Endodermal cell (in vitro differentiated cells): ENCODE data around the gene SYAP1. TPM values are rescaled to one million over a fixed set of nuclear protein-coding genes. Genes with fewer than 3 reads are reported as not detected.
A peak's percentile ranks its signal among the peaks of the same experiment; 100 is the strongest.

Source experiments
- DNase-seq: peaks from one replicate; pipeline ENCODE4 v3.0.0-alpha.2; 2017
- H3K27ac ChIP-seq: 2 replicates; pipeline ENCODE4 v1.5.1; 2013; ENCODE audit warnings: mild to moderate bottlenecking, low read depth, low read length, moderate library complexity
- H3K27me3 ChIP-seq: 2 replicates; pipeline ENCODE4 v1.6.1; 2013; ENCODE audit warnings: mild to moderate bottlenecking, low read length, moderate library complexity; ENCODE audit not compliant: insufficient read depth, control insufficient read depth, poor library complexity, severe bottlenecking
- H3K36me3 ChIP-seq: 2 replicates; pipeline ENCODE4 v1.7.0; 2013; ENCODE audit warnings: mild to moderate bottlenecking, low read length, moderate library complexity; ENCODE audit not compliant: control insufficient read depth, insufficient read depth
- H3K4me1 ChIP-seq: one replicate; pipeline ENCODE4 v1.7.0; 2013; ENCODE audit warnings: low read length; ENCODE audit not compliant: control insufficient read depth, insufficient read depth
- H3K4me3 ChIP-seq: 2 replicates; pipeline ENCODE4 v1.5.1; 2013; ENCODE audit warnings: mild to moderate bottlenecking, low read length, moderate library complexity
- H3K9ac ChIP-seq: 2 replicates; pipeline ENCODE4 v1.6.1; 2013; ENCODE audit warnings: mild to moderate bottlenecking, low read length, moderate library complexity; ENCODE audit not compliant: poor library complexity, severe bottlenecking; ENCODE audit errors: extremely low read depth
- H3K9me3 ChIP-seq: 2 replicates; pipeline ENCODE4 v1.6.1; 2013; ENCODE audit warnings: mild to moderate bottlenecking, low read length, moderate library complexity; ENCODE audit not compliant: control insufficient read depth
- H3K27ac Mint-ChIP-seq: 2 replicates; pipeline ENCODE4 v1.8.0; 2020; ENCODE audit warnings: mixed read lengths
- H3K27me3 Mint-ChIP-seq: 2 replicates; pipeline ENCODE4 v1.8.0; 2021; ENCODE audit warnings: mild to moderate bottlenecking, mixed read lengths; ENCODE audit not compliant: insufficient read depth
- H3K36me3 Mint-ChIP-seq: 2 replicates; pipeline ENCODE4 v1.8.0; 2020; ENCODE audit warnings: low read depth, mixed read lengths
- H3K4me1 Mint-ChIP-seq: 2 replicates; pipeline ENCODE4 v1.8.0; 2020; ENCODE audit warnings: mixed read lengths
- H3K4me3 Mint-ChIP-seq: 2 replicates; pipeline ENCODE4 v1.8.0; 2020; ENCODE audit warnings: mild to moderate bottlenecking, moderate library complexity, mixed read lengths
- H3K9me3 Mint-ChIP-seq: 2 replicates; pipeline ENCODE4 v1.8.0; 2020; ENCODE audit warnings: mild to moderate bottlenecking, mixed read lengths
- WGBS, 2 experiments: methylation state at CpG; one replicate each; pipeline versions ENCODE4 v1.1.5 to v1.1.7; 2013; ENCODE audit warnings: missing lambda C conversion rate in 2 of 2, mixed read lengths in 1 of 2; ENCODE audit not compliant: insufficient coverage in 1 of 2, insufficient read length in 1 of 2; 5-methylcytosine and 5-hydroxymethylcytosine counted together
- long read RNA-seq, 4 experiments: library from polyadenylated mRNA in 2 of 4; library from RNA in 1 of 4; library from capped mRNA in 1 of 4; stranded (forward) in 3 of 4; unstranded in 1 of 4; transcript quantifications; one replicate each; pipeline ENCODE4 v2.0.0, GENCODE V29; 2020 to 2021; ENCODE audit warnings: inconsistent platforms in 1 of 4
- polyA plus RNA-seq, 2 experiments: library from polyadenylated mRNA; stranded (reverse); fragments of 50-300 nt; gene quantifications; one replicate each; pipeline ENCODE4 v1.2.3, GENCODE V29; 2013
- total RNA-seq, 2 donors: library from RNA; stranded (reverse); fragmentation: NEBNext Ultra II Directional in 1 of 2; extraction: Animal tissue kit (Norgen Biotek cat#: 25700) in 1 of 2; gene quantifications; 2 replicates in 1 of 2; 3 replicates in 1 of 2; pipeline ENCODE4 v1.2.1, GENCODE V29; 2021
- TF ChIP-seq, protein P1 (sequence below): fragments of 200-600 bp; sonication (generic); conservative IDR thresholded peaks from 2 replicates; pipeline ENCODE4 v1.5.0; 2021; ENCODE audit warnings: antibody characterized with exemption, mild to moderate bottlenecking

The SYAP1 gene, protein sequence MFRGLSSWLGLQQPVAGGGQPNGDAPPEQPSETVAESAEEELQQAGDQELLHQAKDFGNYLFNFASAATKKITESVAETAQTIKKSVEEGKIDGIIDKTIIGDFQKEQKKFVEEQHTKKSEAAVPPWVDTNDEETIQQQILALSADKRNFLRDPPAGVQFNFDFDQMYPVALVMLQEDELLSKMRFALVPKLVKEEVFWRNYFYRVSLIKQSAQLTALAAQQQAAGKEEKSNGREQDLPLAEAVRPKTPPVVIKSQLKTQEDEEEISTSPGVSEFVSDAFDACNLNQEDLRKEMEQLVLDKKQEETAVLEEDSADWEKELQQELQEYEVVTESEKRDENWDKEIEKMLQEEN
- 10 to 100 TPM; 22.4 to 40.6 TPM for total RNA-seq
- 14.0 TPM for polyA plus RNA-seq (2013, experiment 1 of 2)
- polyA plus RNA-seq (2013, experiment 2 of 2): 14.5 TPM
- long read RNA-seq, experiment 1, full-length matches to known transcripts: 15 of 22 reads
- long read RNA-seq, experiment 1, partial matches to known transcripts: 4 of 22 reads
- long read RNA-seq, experiment 1, other reads (novel, unspliced or antisense): 3 of 22 reads
- long read RNA-seq, experiment 2, full-length matches to known transcripts: 82 of 89 reads
- long read RNA-seq, experiment 2, partial matches to known transcripts: 0 of 89 reads
- long read RNA-seq, experiment 2, other reads (novel, unspliced or antisense): 7 of 89 reads
- long read RNA-seq, experiment 3, full-length matches to known transcripts: 277 of 295 reads
- long read RNA-seq, experiment 3, partial matches to known transcripts: 4 of 295 reads
- long read RNA-seq, experiment 3, other reads (novel, unspliced or antisense): 14 of 295 reads
- long read RNA-seq, experiment 4, full-length matches to known transcripts: 145 of 152 reads
- long read RNA-seq, experiment 4, partial matches to known transcripts: 2 of 152 reads
- long read RNA-seq, experiment 4, other reads (novel, unspliced or antisense): 5 of 152 reads

DNA sequence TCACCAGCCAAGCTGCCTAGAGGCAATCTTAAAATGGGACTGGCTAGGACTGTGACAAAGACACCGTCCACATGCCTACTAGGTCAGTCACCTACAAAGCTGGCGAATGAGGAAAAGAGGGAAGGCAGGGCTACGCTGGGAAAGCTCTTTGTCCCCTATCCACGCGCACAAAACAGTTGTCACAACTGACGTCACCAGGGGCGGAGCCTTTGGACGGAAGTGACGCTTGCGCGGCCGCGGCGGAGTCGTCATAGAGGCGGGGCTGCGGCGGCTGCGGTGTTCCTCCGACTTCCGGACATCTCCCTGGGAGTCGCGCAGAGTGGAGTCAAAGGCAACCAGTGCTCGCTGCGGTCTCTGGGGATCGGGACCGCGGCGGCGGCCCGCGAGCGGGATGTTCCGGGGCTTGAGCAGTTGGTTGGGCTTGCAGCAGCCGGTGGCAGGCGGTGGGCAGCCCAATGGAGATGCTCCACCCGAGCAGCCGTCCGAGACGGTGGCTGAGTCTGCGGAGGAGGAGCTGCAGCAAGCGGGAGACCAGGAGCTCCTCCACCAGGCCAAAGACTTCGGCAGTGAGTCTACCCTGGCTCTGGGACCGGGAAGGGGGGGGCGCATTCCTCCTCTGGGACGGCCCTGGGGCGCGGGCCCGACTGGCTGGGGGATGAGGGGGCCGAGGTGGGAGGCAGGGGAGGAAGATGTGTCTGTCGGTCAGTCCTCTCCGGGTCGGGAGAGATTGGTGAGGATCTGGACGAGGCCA, at the start of gene SYAP1:
Gene SYAP1, plus strand, starts transcription at position 279 of the 751 bp plus-strand sequence. Its CDS starts 113 bp downstream, at position 392.
- peak; percentile 99 for DNase-seq
- no peaks in the 10 kb centered on the region for H3K9me3 Mint-ChIP-seq
- H3K27ac Mint-ChIP-seq: peak within 1 kb of the TSS; percentile 100
- H3K36me3 Mint-ChIP-seq: peaks cover 3% of the 10 kb centered on the region
- peaks cover 3% of the 10 kb centered on the region for H3K36me3 ChIP-seq
- H3K9ac ChIP-seq: peak within 1 kb of the TSS; percentile 91
- no peaks in the 10 kb centered on the region for H3K27me3 Mint-ChIP-seq
- H3K4me1 Mint-ChIP-seq: peaks cover 25% of the 10 kb centered on the region
- H3K9me3 ChIP-seq: no peaks in the 10 kb centered on the region
- no peaks in the 10 kb centered on the region for H3K4me1 ChIP-seq
- H3K4me3 Mint-ChIP-seq: peak within 1 kb of the TSS; percentile 94
- 0 to 2% methylated on average over 9 to 52 of the region's 54 CpGs for WGBS, 2 experiments
- peak within 1 kb of the TSS; percentile 87 for H3K4me3 ChIP-seq
- TF ChIP-seq, protein P1, sequence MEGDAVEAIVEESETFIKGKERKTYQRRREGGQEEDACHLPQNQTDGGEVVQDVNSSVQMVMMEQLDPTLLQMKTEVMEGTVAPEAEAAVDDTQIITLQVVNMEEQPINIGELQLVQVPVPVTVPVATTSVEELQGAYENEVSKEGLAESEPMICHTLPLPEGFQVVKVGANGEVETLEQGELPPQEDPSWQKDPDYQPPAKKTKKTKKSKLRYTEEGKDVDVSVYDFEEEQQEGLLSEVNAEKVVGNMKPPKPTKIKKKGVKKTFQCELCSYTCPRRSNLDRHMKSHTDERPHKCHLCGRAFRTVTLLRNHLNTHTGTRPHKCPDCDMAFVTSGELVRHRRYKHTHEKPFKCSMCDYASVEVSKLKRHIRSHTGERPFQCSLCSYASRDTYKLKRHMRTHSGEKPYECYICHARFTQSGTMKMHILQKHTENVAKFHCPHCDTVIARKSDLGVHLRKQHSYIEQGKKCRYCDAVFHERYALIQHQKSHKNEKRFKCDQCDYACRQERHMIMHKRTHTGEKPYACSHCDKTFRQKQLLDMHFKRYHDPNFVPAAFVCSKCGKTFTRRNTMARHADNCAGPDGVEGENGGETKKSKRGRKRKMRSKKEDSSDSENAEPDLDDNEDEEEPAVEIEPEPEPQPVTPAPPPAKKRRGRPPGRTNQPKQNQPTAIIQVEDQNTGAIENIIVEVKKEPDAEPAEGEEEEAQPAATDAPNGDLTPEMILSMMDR: no peak
- H3K27ac ChIP-seq: peak within 1 kb of the TSS; percentile 99
- H3K27me3 ChIP-seq: no peaks in the 10 kb centered on the region

DNA sequence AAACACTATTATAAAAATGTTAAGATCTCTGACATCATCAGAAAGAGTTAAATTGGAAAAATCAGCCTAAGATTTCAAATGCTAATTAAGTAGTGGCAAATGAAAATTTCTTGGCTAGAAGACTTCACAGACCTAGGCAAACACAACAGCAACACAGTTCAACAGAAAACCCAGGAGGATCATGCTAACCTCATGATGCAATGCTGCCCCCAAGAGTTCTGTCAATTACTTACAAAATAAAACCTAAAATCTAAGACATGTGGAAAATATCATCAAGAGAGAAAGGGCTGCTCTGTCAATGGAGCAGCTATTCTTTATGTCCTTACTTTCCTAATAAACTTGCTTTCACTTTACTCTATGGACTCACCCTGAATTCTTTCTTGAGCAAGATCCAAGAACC, 48.4 kb upstream of the SYAP1 start:
- peaks cover 11% of the 10 kb centered on the region for H3K4me1 Mint-ChIP-seq
- Histone ChIP-seq H3K4me1 (no peaks in the 10 kb centered on the region), H3K36me3 (peaks cover 18% of the 10 kb centered on the region), H3K9me3 (no peaks in the 10 kb centered on the region), H3K27ac (no peak overlapping the region), H3K4me3 (no peak overlapping the region), H3K27me3 (no peaks in the 10 kb centered on the region), H3K9ac (no peak overlapping the region)
- no peaks in the 10 kb centered on the region for H3K9me3 Mint-ChIP-seq
- no peaks in the 10 kb centered on the region for H3K27me3 Mint-ChIP-seq
- DNase-seq: peak; percentile 66
- H3K4me3 Mint-ChIP-seq: no peak overlapping the region
- H3K27ac Mint-ChIP-seq: peak overlapping the region; percentile 3
- TF ChIP-seq, protein P1: peak; percentile 76
- H3K36me3 Mint-ChIP-seq: peaks cover 75% of the 10 kb centered on the region

DNA sequence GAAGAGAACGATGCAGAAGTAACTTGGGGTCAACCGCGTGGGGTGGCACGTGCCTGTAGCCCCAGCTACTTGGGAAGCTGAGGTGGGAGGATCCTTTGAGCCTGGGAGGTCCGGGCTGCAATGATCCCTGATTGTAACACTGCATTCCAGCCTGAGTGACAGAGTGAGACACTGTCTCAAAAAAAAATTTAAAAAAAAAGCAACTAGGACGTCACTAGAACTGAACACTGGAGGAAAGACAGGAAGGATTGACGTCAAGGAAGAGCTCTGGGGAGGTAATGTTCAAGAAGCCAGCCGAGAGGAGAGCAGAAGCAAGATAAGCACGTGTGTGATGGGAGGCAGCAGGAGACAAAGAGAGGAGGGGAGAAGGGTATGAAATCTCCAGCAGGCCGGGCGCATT, 40.7 kb upstream of the SYAP1 start:
- no peak overlapping the region for H3K9ac ChIP-seq
- H3K27ac ChIP-seq: no peak overlapping the region
- Mint-ChIP-seq H3K9me3 (no peaks in the 10 kb centered on the region), H3K27ac (peak overlapping the region; percentile 16), H3K4me1 (no peaks in the 10 kb centered on the region), H3K27me3 (no peaks in the 10 kb centered on the region), H3K36me3 (peaks cover 82% of the 10 kb centered on the region), H3K4me3 (no peak overlapping the region)
- no peaks in the 10 kb centered on the region for H3K4me1 ChIP-seq
- DNase-seq: no peak
- no peak overlapping the region for H3K4me3 ChIP-seq
- H3K9me3 ChIP-seq: no peaks in the 10 kb centered on the region
- H3K27me3 ChIP-seq: no peaks in the 10 kb centered on the region
- 92 to 93% methylated on average over 7 to 11 of the region's 11 CpGs for WGBS, 2 experiments
- H3K36me3 ChIP-seq: peaks cover 28% of the 10 kb centered on the region
- TF ChIP-seq, protein P1: no peak
